HG03196 (cell line): ENCODE measurements around the gene DTNB.
"Not testable (repeated sequence)": the region's sequence is repeated elsewhere in the genome, so short reads cannot be mapped to it uniquely, and the experiment has no call there.

Experiments
- ATAC-seq: cut with Tn5 transposase; IDR thresholded peaks from one replicate; pipeline ENCODE4 v1.9.1; 2021; ENCODE audit not compliant: unreplicated experiment

The DTNB gene

GRCh38 chr2:25673300-25674076 is at the start of gene DTNB:
DTNB (minus strand) TSS chr2:25673577; CDS start chr2:25652660, 20,917 bp downstream.
- peak; percentile 56 for ATAC-seq

GRCh38 chr2:25722224-25722623 is 48.8 kb upstream of the DTNB start:
- ATAC-seq = no peak

GRCh38 chr2:25720575-25720974 is 47.2 kb upstream of the DTNB start:
- no peak for ATAC-seq

- no peak for ATAC-seq
Measured at GRCh38 chr2:25714740-25715139, 41.4 kb upstream of the DTNB start.

GRCh38 chr2:25712455-25712854 is 39.1 kb upstream of the DTNB start:
- no peak for ATAC-seq

GRCh38 chr2:25711675-25712354 is 38.4 kb upstream of the DTNB start:
- ATAC-seq = no peak

GRCh38 chr2:25710750-25711149 is 37.4 kb upstream of the DTNB start:
- no peak for ATAC-seq

- no peak for ATAC-seq
Measured at GRCh38 chr2:25709349-25709748, 36.0 kb upstream of the DTNB start.

- no peak for ATAC-seq
Measured at GRCh38 chr2:25707927-25708590, 34.7 kb upstream of the DTNB start.

GRCh38 chr2:25705575-25705974 is 32.2 kb upstream of the DTNB start:
- not testable (repeated sequence) for ATAC-seq

GRCh38 chr2:25701801-25702200 is 28.4 kb upstream of the DTNB start:
- no peak for ATAC-seq

GRCh38 chr2:25700221-25700660 is 26.9 kb upstream of the DTNB start:
- no peak for ATAC-seq

- ATAC-seq = no peak
Measured at GRCh38 chr2:25699216-25699615, 25.8 kb upstream of the DTNB start.

- ATAC-seq = no peak
Measured at GRCh38 chr2:25698752-25699151, 25.4 kb upstream of the DTNB start.

GRCh38 chr2:25697559-25698341 is 24.4 kb upstream of the DTNB start:
- ATAC-seq = no peak

- no peak for ATAC-seq
Measured at GRCh38 chr2:25692737-25693445, 19.5 kb upstream of the DTNB start.

GRCh38 chr2:25692143-25692542 is 18.8 kb upstream of the DTNB start:
- no peak for ATAC-seq

GRCh38 chr2:25690058-25690457 is 16.7 kb upstream of the DTNB start:
- no peak for ATAC-seq

- ATAC-seq = no peak
Measured at GRCh38 chr2:25688236-25688635, 14.9 kb upstream of the DTNB start.

- ATAC-seq = no peak
Measured at GRCh38 chr2:25685741-25686140, 12.4 kb upstream of the DTNB start.
